ENCODE results near the gene MYZAP. TPM values are rescaled to one million over a fixed set of nuclear protein-coding genes. Genes with fewer than 3 reads are reported as not detected.

MYZAP gene
- total and polyA plus RNA-seq, 2 of the 8 experiments (the other 6 are each of a cell fraction or from before 2014, with no cell fraction given): 0.41 to 0.65 TPM

GRCh38 chr15:57727031-57727430 lies 135.3 kb downstream of the MYZAP start:
- Histone ChIP-seq H2AFZ (ENCODE audit: low read length) (no peak overlapping the region), H3K23ac (ENCODE audit: insufficient read length) (no peak overlapping the region), H3K27ac (ENCODE audit: low read depth, low read length) (no peak overlapping the region), H4K91ac (replicated peaks; ENCODE audit: insufficient read length, low read length) (no peak overlapping the region), H3K36me3 (ENCODE audit: control insufficient read depth in 2 of 4, insufficient read depth in 4 of 4, low read length in 3 of 4) (no peaks in the 10 kb centered on the region), H3K4me3 (ENCODE audit: extremely low read depth in 1 of 4, insufficient read depth in 2 of 4, low read depth in 3 of 4, low read length in 4 of 4) (no peak overlapping the region), H3K27me3 (replicated peaks in 1 of 4; ENCODE audit: control insufficient read depth in 3 of 4, extremely low read depth in 1 of 4, insufficient read depth in 3 of 4, low read length in 3 of 4) (no peaks in the 10 kb centered on the region), H3K18ac (ENCODE audit: extremely low read depth, low read length) (no peak overlapping the region), H3K14ac (ENCODE audit: insufficient read length) (no peak overlapping the region), H2BK5ac (ENCODE audit: low read depth, low read length) (no peak overlapping the region), H4K8ac (ENCODE audit: extremely low read depth, insufficient read depth, low read length) (no peak overlapping the region), H3K4ac (replicated peaks; ENCODE audit: insufficient read length, low read depth, low read length) (no peak overlapping the region), H2AK5ac (ENCODE audit: low read depth, low read length) (no peak overlapping the region), H2BK15ac (ENCODE audit: low read length) (no peak overlapping the region), H3K4me2 (ENCODE audit: insufficient read depth in 1 of 2, low read depth in 2 of 2, low read length in 2 of 2) (no peak overlapping the region), H3K9me3 (ENCODE audit: insufficient read depth in 2 of 2, low read depth in 1 of 2, low read length in 1 of 2) (no peaks in the 10 kb centered on the region), H3K23me2 (ENCODE audit: low read depth, low read length) (peaks cover 2% of the 10 kb centered on the region; the same call in 1 of the 2 replicates), H3K79me1 (ENCODE audit: low read depth, low read length) (no peaks in the 10 kb centered on the region), H2BK20ac (ENCODE audit: low read length) (no peak overlapping the region), H3K79me2 (ENCODE audit: control insufficient read depth in 1 of 2, insufficient read depth in 2 of 2, low read length in 2 of 2) (no peaks in the 10 kb centered on the region), H2BK120ac (replicated peaks; ENCODE audit: low read depth, low read length) (no peak overlapping the region), H3K9ac (replicated peaks in 1 of 4; ENCODE audit: extremely low read depth in 1 of 4, low read depth in 3 of 4, low read length in 3 of 4) (no peak overlapping the region), H2BK12ac (ENCODE audit: low read depth, low read length) (no peak overlapping the region), H4K5ac (ENCODE audit: insufficient read length, low read depth, low read length) (no peak overlapping the region), H3K56ac (replicated peaks; ENCODE audit: insufficient read length, low read depth, low read length) (no peak overlapping the region), H3K4me1 (replicated peaks in 1 of 4; ENCODE audit: control insufficient read depth in 3 of 4, insufficient read depth in 4 of 4, low read length in 3 of 4) (peaks cover 0 to 5% (median 0%) of the 10 kb centered on the region in 4 experiments; a peak in 1 of 7 replicates), H4K20me1 (replicated peaks in 1 of 2; ENCODE audit: control insufficient read depth in 1 of 2, insufficient read depth in 2 of 2, low read length in 2 of 2) (no peaks in the 10 kb centered on the region)
- ChIA-PET POLR2A (ENCODE audit: partially characterized antibody) (no interaction called here), CTCF (ENCODE audit: partially characterized antibody) (interaction anchor here (0.6 to 27.9 kb wide), 2 partner anchors 140 to 1040 kb away, joined by 4 to 530 read pairs; no protein-coding TSS in a partner anchor)
- DNase-seq (ENCODE audit: low read depth in 1 of 2, low spot score in 2 of 2) (no peak), FAIRE-seq (no peak)
- 92% methylated on average over 6 of the region's 6 CpGs; no CpG with 5 or more reads in 1 of the 2 experiments for WGBS, 2 experiments (ENCODE audit: extremely low coverage in 1 of 2, insufficient coverage in 1 of 2, insufficient read length in 1 of 2, insufficient replicate concordance in 2 of 2, low coverage in 1 of 2, low lambda C conversion rate in 2 of 2, missing lambda C conversion rate in 1 of 2)
- TF ChIP-seq TBP (IDR thresholded peaks at IDR 0.05; ENCODE audit: low read depth, low read length) (no peak), CBX8 (IDR thresholded peaks at IDR 0.05; ENCODE audit: borderline replicate concordance, low read depth, low read length) (no peak), GABPA (IDR thresholded peaks at IDR 0.05; ENCODE audit: borderline replicate concordance, insufficient read depth, low read length) (no peak), YY1 (IDR thresholded peaks at IDR 0.05; ENCODE audit: low read depth, low read length) (no peak), SP2 (IDR thresholded peaks at IDR 0.05; ENCODE audit: low read length) (no peak), MAX (IDR thresholded peaks at IDR 0.05) (no peak), SIX5 (IDR thresholded peaks at IDR 0.05; ENCODE audit: low read depth, low read length) (no peak), RAD21 (IDR thresholded peaks at IDR 0.05 in 1 of 2, conservative IDR thresholded peaks at IDR 0.05 in 1 of 2; ENCODE audit: low read depth in 2 of 2, low read length in 2 of 2) (no peak), SRF (IDR thresholded peaks at IDR 0.05; ENCODE audit: low read depth, low read length) (no peak), TCF12 (IDR thresholded peaks at IDR 0.05; ENCODE audit: low read depth, low read length) (no peak), KDM5A (IDR thresholded peaks at IDR 0.05; ENCODE audit: low read length) (no peak), CBX5 (IDR thresholded peaks at IDR 0.05; ENCODE audit: low read depth, low read length) (no peak), EGR1 (IDR thresholded peaks at IDR 0.05; ENCODE audit: borderline replicate concordance, low read depth, low read length) (no peak), KDM4A (IDR thresholded peaks at IDR 0.05; ENCODE audit: low read depth, low read length, severe bottlenecking) (no peak)

All from H1 (cell line).